Measurements from ENCODE around the gene LRRC23.
A peak's percentile ranks its signal among the peaks of the same experiment; 100 is the strongest.

LRRC23 gene

GRCh38 chr12:6860942-6861341, 43.7 kb upstream of the LRRC23 start:
- TF ChIP-seq YY1 (IDR thresholded peaks at IDR 0.05; ENCODE audit: low read depth) (no peak), REST (IDR thresholded peaks at IDR 0.05; ENCODE audit: low read depth) (no peak), FOXM1 (IDR thresholded peaks at IDR 0.05; ENCODE audit: borderline replicate concordance, low read depth) (no peak), EGR1 (IDR thresholded peaks at IDR 0.05) (no peak), CREB1 (IDR thresholded peaks at IDR 0.05; ENCODE audit: low read depth) (no peak), NFIC (IDR thresholded peaks at IDR 0.05) (no peak), MAX (IDR thresholded peaks at IDR 0.05) (no peak), EP300 (IDR thresholded peaks at IDR 0.05; ENCODE audit: borderline replicate concordance) (no peak), ZBTB7A (IDR thresholded peaks at IDR 0.05; ENCODE audit: low read depth) (no peak), TCF12 (IDR thresholded peaks at IDR 0.05; ENCODE audit: low read depth) (no peak), TAF1 (IDR thresholded peaks at IDR 0.05; ENCODE audit: low read depth) (no peak), USF1 (IDR thresholded peaks at IDR 0.05) (no peak), TEAD4 (IDR thresholded peaks at IDR 0.05) (no peak), RAD21 (IDR thresholded peaks at IDR 0.05; ENCODE audit: low read depth) (no peak), CEBPB (IDR thresholded peaks at IDR 0.05) (no peak)

GRCh38 chr12:6861391-6861790, 43.2 kb upstream of the LRRC23 start:
- TF ChIP-seq EP300 (IDR thresholded peaks at IDR 0.05; ENCODE audit: borderline replicate concordance) (no peak), ZBTB7A (IDR thresholded peaks at IDR 0.05; ENCODE audit: low read depth) (no peak), FOXM1 (IDR thresholded peaks at IDR 0.05; ENCODE audit: borderline replicate concordance, low read depth) (no peak), CEBPB (IDR thresholded peaks at IDR 0.05) (no peak), RAD21 (IDR thresholded peaks at IDR 0.05; ENCODE audit: low read depth) (no peak), TCF12 (IDR thresholded peaks at IDR 0.05; ENCODE audit: low read depth) (no peak), NFIC (IDR thresholded peaks at IDR 0.05) (no peak)

- TF ChIP-seq MAX (IDR thresholded peaks at IDR 0.05) (no peak), EP300 (IDR thresholded peaks at IDR 0.05; ENCODE audit: borderline replicate concordance) (no peak), EGR1 (IDR thresholded peaks at IDR 0.05) (no peak), YY1 (IDR thresholded peaks at IDR 0.05; ENCODE audit: low read depth) (no peak), TEAD4 (IDR thresholded peaks at IDR 0.05) (no peak), TAF1 (IDR thresholded peaks at IDR 0.05; ENCODE audit: low read depth) (no peak), TCF12 (IDR thresholded peaks at IDR 0.05; ENCODE audit: low read depth) (no peak)
Measured at GRCh38 chr12:6863033-6863432, 41.6 kb upstream of the LRRC23 start.

- TF ChIP-seq CREB1 (IDR thresholded peaks at IDR 0.05; ENCODE audit: low read depth) (no peak), CEBPB (IDR thresholded peaks at IDR 0.05) (no peak), EGR1 (IDR thresholded peaks at IDR 0.05) (no peak), TAF1 (IDR thresholded peaks at IDR 0.05; ENCODE audit: low read depth) (no peak)
Measured at GRCh38 chr12:6863586-6864321, 40.9 kb upstream of the LRRC23 start.

GRCh38 chr12:6866163-6866919, 38.3 kb upstream of the LRRC23 start:
- TF ChIP-seq EGR1 (IDR thresholded peaks at IDR 0.05) (peak; percentile 82), TCF12 (IDR thresholded peaks at IDR 0.05; ENCODE audit: low read depth) (no peak), CREB1 (IDR thresholded peaks at IDR 0.05; ENCODE audit: low read depth) (no peak)

GRCh38 chr12:6866920-6867412, 37.7 kb upstream of the LRRC23 start:
- peak; percentile 7; the same call in 1 of the 2 replicates for TF ChIP-seq EP300 (IDR thresholded peaks at IDR 0.05; ENCODE audit: borderline replicate concordance)
- TF ChIP-seq MAX (IDR thresholded peaks at IDR 0.05): no peak
- TF ChIP-seq TCF12 (IDR thresholded peaks at IDR 0.05; ENCODE audit: low read depth): no peak
- no peak; the same call in 1 of the 2 replicates for TF ChIP-seq ZBTB7A (IDR thresholded peaks at IDR 0.05; ENCODE audit: low read depth)
- no peak for TF ChIP-seq RAD21 (IDR thresholded peaks at IDR 0.05; ENCODE audit: low read depth)
- no peak for TF ChIP-seq EGR1 (IDR thresholded peaks at IDR 0.05)
- no peak for TF ChIP-seq REST (IDR thresholded peaks at IDR 0.05; ENCODE audit: low read depth)
- TF ChIP-seq YY1 (IDR thresholded peaks at IDR 0.05; ENCODE audit: low read depth): no peak
- TF ChIP-seq CREB1 (IDR thresholded peaks at IDR 0.05; ENCODE audit: low read depth): no peak
- no peak for TF ChIP-seq TEAD4 (IDR thresholded peaks at IDR 0.05)
- peak; percentile 54 for TF ChIP-seq NFIC (IDR thresholded peaks at IDR 0.05)
- no peak for TF ChIP-seq USF1 (IDR thresholded peaks at IDR 0.05)
- TF ChIP-seq FOXM1 (IDR thresholded peaks at IDR 0.05; ENCODE audit: borderline replicate concordance, low read depth): no peak
- TF ChIP-seq CEBPB (IDR thresholded peaks at IDR 0.05): no peak
- no peak for TF ChIP-seq TAF1 (IDR thresholded peaks at IDR 0.05; ENCODE audit: low read depth)
